AG04450 (cell line): ENCODE measurements around the gene FADS3. TPM values are rescaled to one million over a fixed set of nuclear protein-coding genes. Genes with fewer than 3 reads are reported as not detected.
A peak's percentile ranks its signal among the peaks of the same experiment; 100 is the strongest.

Experiments used
- CTCF ChIA-PET: fragments of 300-600, 350-600 bp; formaldehyde crosslinking; extraction: SDS; loops from one replicate; lab custom pipeline; 2022; ENCODE audit warnings: antibody characterized with exemption, inconsistent platforms; lab: Charles Lee
- POLR2A ChIA-PET: fragments of 350-600 bp; formaldehyde crosslinking; extraction: SDS; loops from one replicate; lab custom pipeline; 2021; ENCODE audit warnings: antibody characterized with exemption, inconsistent platforms; lab: Yijun Ruan, JAX
- DNase-seq: peaks from one replicate; pipeline ENCODE4 v3.0.0-alpha.2; 2011; ENCODE audit warnings: low read depth, low spot score
- H3K27ac ChIP-seq: one replicate; pipeline ENCODE4 v1.5.1; 2012; ENCODE audit warnings: low read depth, low read length, control low read depth
- H3K27me3 ChIP-seq: one replicate; pipeline ENCODE4 v1.6.0; 2012; ENCODE audit warnings: low read length; ENCODE audit not compliant: control insufficient read depth, insufficient read depth
- H3K4me3 ChIP-seq: 2 replicates; pipeline ENCODE4 v1.5.1; 2011; ENCODE audit warnings: mild to moderate bottlenecking, low read depth, low read length, control low read depth
- H3K9me3 ChIP-seq: 2 replicates; pipeline ENCODE4 v1.5.1; 2012; ENCODE audit warnings: low read length; ENCODE audit not compliant: control insufficient read depth, insufficient read depth
- polyA plus RNA-seq: library from polyadenylated mRNA; depleted of rRNA; stranded (reverse); fragments of >200 nt; gene quantifications from 2 replicates; pipeline ENCODE4 v1.2.3, GENCODE V29; 2011
- TF ChIP-seq, protein P1 (sequence below): IDR thresholded peaks from 2 replicates; pipeline ENCODE4 v1.5.1; 2011; ENCODE audit warnings: low read depth, low read length, control low read depth, inconsistent platforms

The FADS3 gene
- polyA plus RNA-seq, 1 experiment: 38.9 TPM

DNA sequence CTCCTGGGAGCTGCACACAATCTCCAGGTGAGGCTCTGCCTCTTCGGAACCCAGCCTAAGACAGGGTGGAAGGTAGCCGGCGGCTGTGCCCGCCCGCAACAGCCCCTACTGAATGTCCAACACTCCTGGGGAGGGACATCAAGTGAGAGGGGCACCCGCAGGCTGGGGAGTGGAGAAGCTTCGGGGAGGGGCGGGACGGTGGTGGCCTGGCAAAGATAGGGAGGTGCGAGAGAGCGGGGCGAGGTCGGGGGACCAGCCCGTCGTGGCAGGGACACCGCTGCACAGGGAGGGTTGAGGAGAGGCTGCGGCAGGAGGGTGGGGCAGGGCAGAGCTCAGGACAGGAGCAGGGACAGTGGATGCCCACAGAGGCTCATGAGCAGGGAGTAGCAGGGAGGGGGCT lies 8.9 kb upstream of the FADS3 start:
- no peak overlapping the region for H3K27ac ChIP-seq
- ChIA-PET CTCF (interaction anchor here (1.1 to 11.4 kb wide), 13 partner anchors 9 to 207 kb away, joined by 3 to 345 read pairs (median 27); partner anchors contain the start of genes BEST1 and FADS3), POLR2A (no interaction called here)
- TF ChIP-seq, protein P1, sequence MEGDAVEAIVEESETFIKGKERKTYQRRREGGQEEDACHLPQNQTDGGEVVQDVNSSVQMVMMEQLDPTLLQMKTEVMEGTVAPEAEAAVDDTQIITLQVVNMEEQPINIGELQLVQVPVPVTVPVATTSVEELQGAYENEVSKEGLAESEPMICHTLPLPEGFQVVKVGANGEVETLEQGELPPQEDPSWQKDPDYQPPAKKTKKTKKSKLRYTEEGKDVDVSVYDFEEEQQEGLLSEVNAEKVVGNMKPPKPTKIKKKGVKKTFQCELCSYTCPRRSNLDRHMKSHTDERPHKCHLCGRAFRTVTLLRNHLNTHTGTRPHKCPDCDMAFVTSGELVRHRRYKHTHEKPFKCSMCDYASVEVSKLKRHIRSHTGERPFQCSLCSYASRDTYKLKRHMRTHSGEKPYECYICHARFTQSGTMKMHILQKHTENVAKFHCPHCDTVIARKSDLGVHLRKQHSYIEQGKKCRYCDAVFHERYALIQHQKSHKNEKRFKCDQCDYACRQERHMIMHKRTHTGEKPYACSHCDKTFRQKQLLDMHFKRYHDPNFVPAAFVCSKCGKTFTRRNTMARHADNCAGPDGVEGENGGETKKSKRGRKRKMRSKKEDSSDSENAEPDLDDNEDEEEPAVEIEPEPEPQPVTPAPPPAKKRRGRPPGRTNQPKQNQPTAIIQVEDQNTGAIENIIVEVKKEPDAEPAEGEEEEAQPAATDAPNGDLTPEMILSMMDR: no peak
- no peak overlapping the region for H3K4me3 ChIP-seq
- DNase-seq: no peak
- no peaks in the 10 kb centered on the region for H3K27me3 ChIP-seq
- H3K9me3 ChIP-seq: no peaks in the 10 kb centered on the region; the same call in 1 of the 2 replicates

DNA sequence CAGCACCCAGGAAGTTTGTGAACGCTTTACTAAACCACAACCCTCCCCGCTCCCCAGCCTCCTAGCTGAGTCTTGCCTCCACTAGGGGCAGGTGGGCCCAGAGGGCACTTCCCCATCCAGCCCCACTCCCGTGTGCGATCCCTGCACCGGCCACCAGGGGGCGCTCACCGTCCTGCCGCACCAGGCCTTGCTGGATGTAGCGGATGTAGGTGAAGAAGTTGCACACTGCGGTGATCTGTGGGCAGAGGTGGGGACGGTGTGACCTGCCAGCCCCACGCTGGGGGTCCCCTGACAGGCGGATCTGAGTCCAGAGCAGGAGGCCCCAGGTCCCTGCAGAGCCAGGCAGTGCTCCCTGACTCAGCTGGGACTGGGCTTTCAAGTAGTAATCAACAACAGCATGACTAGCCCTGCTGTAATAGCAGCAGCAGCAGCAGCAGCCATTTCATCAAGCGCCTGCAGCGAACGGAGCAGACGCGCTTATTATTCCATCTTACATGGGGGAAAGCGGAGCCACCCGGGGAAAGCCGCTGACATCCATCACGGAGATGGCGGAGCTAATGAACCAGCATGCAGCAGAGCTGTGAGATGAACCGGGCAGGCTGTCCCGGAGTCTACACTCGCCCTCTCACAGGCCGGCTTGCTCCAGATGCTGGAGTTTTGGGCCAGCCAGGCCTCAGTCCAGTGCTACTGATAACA lies 7.9 kb upstream of the FADS3 start:
- POLR2A ChIA-PET: interaction anchor here (0.6 to 1.0 kb wide), 3 partner anchors 48 to 64 kb away, joined by 3 to 4 read pairs (median 3); no protein-coding TSS in a partner anchor

DNA sequence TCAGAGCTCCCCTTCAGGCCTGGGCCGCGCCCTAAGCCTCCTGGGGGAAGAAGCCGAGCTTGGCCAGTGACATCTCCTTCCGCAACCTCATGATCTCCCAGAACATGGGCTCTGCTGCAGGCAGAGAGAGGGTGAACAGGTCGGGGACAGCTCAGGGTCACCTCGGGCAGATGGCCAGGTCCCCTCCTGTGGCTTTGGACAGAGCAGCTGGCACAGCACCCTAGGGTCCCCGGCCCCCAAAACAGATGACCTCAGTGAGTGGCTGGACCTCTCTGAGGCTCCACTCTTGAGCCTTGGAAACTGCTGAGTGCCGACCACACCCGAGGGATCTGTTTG lies 6.9 kb upstream of the FADS3 start:
- Histone ChIP-seq H3K4me3 (no peak overlapping the region), H3K9me3 (no peaks in the 10 kb centered on the region), H3K27ac (no peak overlapping the region), H3K27me3 (no peaks in the 10 kb centered on the region)
- no peak for DNase-seq
- ChIA-PET CTCF (interaction anchor here (0.5 to 11.4 kb wide), 44 partner anchors 8 to 1733 kb away, joined by 3 to 345 read pairs (median 7); partner anchors contain the start of genes BEST1 and FADS3), POLR2A (interaction anchor here (1.0 to 1.2 kb wide), 4 partner anchors 50 to 184 kb away, joined by 3 to 6 read pairs (median 4); no protein-coding TSS in a partner anchor)
- TF ChIP-seq, protein P1: no peak

More for the DNA sequence above, 7.9 kb upstream of the FADS3 start:
- H3K27me3 ChIP-seq: no peaks in the 10 kb centered on the region
- H3K4me3 ChIP-seq: no peak overlapping the region
- no peaks in the 10 kb centered on the region; the same call in 1 of the 2 replicates for H3K9me3 ChIP-seq
- CTCF ChIA-PET: interaction anchor here (0.6 to 11.4 kb wide), 51 partner anchors 9 to 452 kb away, joined by 3 to 345 read pairs (median 6); partner anchors contain the start of genes BEST1, FADS3, FTH1 and MYRF
- H3K27ac ChIP-seq: no peak overlapping the region
- TF ChIP-seq, protein P1: peak; percentile 99
- DNase-seq: no peak

DNA sequence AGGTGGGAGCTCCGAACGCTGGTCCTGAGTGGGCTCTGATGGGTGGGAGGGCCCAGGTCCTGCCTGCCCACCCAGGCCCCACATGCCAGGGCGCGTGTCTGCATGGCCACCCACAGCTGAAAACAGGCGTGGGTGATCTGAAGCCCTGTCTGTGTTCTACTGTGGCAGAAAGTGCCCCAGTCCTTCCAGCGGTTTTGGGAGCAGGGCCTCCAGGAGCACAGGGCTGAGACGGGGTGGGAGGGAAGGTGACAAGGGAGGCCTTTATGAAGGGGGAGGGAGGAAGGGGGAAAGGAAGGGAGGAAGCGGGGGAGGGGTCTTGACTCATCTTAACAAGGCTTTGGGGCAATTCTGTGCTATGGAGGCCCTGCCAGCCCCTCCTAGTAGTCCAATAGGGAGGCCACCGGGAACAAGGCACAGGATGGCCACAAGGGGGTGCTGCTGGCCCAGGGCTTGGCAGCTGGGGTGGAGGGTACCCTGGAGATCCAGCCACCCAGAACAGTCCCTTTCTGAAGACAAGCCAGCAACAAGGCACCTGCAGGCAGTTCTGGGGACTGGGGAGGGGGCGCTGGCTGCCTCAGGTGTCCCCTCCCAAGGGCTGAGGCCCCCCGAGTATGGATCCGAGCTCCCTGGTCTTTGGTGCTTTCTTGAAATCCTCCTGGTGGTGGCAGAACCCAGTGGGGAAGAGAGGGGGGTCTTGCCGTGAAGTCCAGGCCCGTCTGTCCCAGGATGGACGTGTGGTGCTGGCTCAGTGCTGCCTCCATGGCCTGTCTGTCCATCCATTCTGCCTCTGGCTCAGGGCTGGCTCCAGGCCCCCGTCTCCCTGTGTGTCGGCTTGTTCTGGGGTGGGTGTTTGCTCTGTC lies 6.3 kb upstream of the FADS3 start:
- POLR2A ChIA-PET: interaction anchor here (1.0 to 1.2 kb wide), 4 partner anchors 51 to 184 kb away, joined by 3 to 6 read pairs (median 4); no protein-coding TSS in a partner anchor

More for the DNA sequence above, 6.3 kb upstream of the FADS3 start:
- TF ChIP-seq, protein P1: peak; percentile 92
- no peaks in the 10 kb centered on the region for H3K9me3 ChIP-seq
- H3K27me3 ChIP-seq: no peaks in the 10 kb centered on the region
- CTCF ChIA-PET: interaction anchor here (0.5 to 11.4 kb wide), 37 partner anchors 10 to 1733 kb away, joined by 3 to 345 read pairs (median 6); partner anchors contain the start of gene BEST1
- no peak overlapping the region for H3K4me3 ChIP-seq
- no peak for DNase-seq
- H3K27ac ChIP-seq: no peak overlapping the region
